IMR-90 (cell line): ENCODE data around the gene PSG5. TPM values are rescaled to one million over a fixed set of nuclear protein-coding genes. Genes with fewer than 3 reads are reported as not detected.
"Not testable (repeated sequence)": the region's sequence is repeated elsewhere in the genome, so short reads cannot be mapped to it uniquely, and the experiment has no call there.

Source experiments
- ATAC-seq: fragments of 200-7000 bp; cut with Tn5 transposase; 2 replicates; pipeline ENCODE4 v1.9.1; 2020; ENCODE audit warnings: low read depth, mild to moderate bottlenecking, moderate library complexity
- BruUV-seq: library from RNA; stranded (reverse); fragments of 400-500 nt; replicated peaks from 2 replicates; lab custom pipeline; 2021; lab: Mats Ljungman, UMichigan
- CTCF ChIA-PET: fragments of 300-600 bp; formaldehyde crosslinking; extraction: SDS; loops from one replicate; lab custom pipeline; 2021; ENCODE audit warnings: antibody characterized with exemption; lab: Yijun Ruan, JAX
- POLR2A ChIA-PET: fragments of 300-600 bp; sonication (Branson Sonifier 250); formaldehyde crosslinking; loops from one replicate; lab custom pipeline; 2022; ENCODE audit warnings: antibody characterized with exemption; ENCODE audit not compliant: unreplicated experiment; lab: Charles Lee
- DNase-seq: peaks from one replicate; pipeline ENCODE4 v3.0.0; 2013
- H2AFZ ChIP-seq: replicated peaks from 2 replicates; pipeline ENCODE3; 2013; ENCODE audit warnings: low read length, mild to moderate bottlenecking; ENCODE audit not compliant: poor library complexity
- H2AK5ac ChIP-seq: 2 replicates; pipeline ENCODE4 v1.6.1; 2013; ENCODE audit warnings: low read depth, low read length, inconsistent platforms
- H2AK9ac ChIP-seq: replicated peaks from 2 replicates; pipeline ENCODE3; 2013; ENCODE audit warnings: mild to moderate bottlenecking, low read depth, low read length, moderate library complexity; ENCODE audit not compliant: poor library complexity
- H2BK120ac ChIP-seq: 2 replicates; pipeline ENCODE4 v1.6.1; 2013; ENCODE audit warnings: low read depth, low read length, inconsistent platforms
- H2BK15ac ChIP-seq: 3 replicates; pipeline ENCODE4 v1.6.1; 2013; ENCODE audit warnings: low read depth, low read length, inconsistent platforms
- H2BK20ac ChIP-seq: 2 replicates; pipeline ENCODE4 v1.6.1; 2013; ENCODE audit warnings: low read depth, mild to moderate bottlenecking, inconsistent platforms, low read length, moderate library complexity
- H2BK5ac ChIP-seq: 2 replicates; pipeline ENCODE4 v1.6.1; 2013; ENCODE audit warnings: mild to moderate bottlenecking, low read depth, low read length, inconsistent platforms; ENCODE audit not compliant: poor library complexity, severe bottlenecking
- H3K14ac ChIP-seq: replicated peaks from 2 replicates; pipeline ENCODE4 v1.6.1; 2013; ENCODE audit warnings: low read depth, low read length, inconsistent platforms
- H3K18ac ChIP-seq: 2 replicates; pipeline ENCODE4 v1.6.1; 2013; ENCODE audit warnings: low read depth, low read length, control low read depth
- H3K23ac ChIP-seq: 2 replicates; pipeline ENCODE4 v1.6.1; 2013; ENCODE audit warnings: low read depth, low read length, inconsistent platforms
- H3K27ac ChIP-seq: 2 replicates; pipeline ENCODE4 v1.5.1; 2013; ENCODE audit warnings: mild to moderate bottlenecking, control low read depth, low read length; ENCODE audit not compliant: insufficient read depth
- H3K27me3 ChIP-seq: 2 replicates; pipeline ENCODE4 v1.6.1; 2013; ENCODE audit warnings: low read length; ENCODE audit not compliant: control insufficient read depth, insufficient read depth
- H3K36me3 ChIP-seq: 2 replicates; pipeline ENCODE4 v1.6.1; 2013; ENCODE audit warnings: low read length, mixed read lengths; ENCODE audit not compliant: control insufficient read depth, insufficient read depth
- H3K4ac ChIP-seq: 2 replicates; pipeline ENCODE4 v1.6.1; 2013; ENCODE audit warnings: low read depth, low read length, inconsistent platforms
- H3K4me1 ChIP-seq: 2 replicates; pipeline ENCODE4 v1.6.1; 2013; ENCODE audit warnings: low read length, mixed read lengths; ENCODE audit not compliant: control insufficient read depth, insufficient read depth
- H3K4me2 ChIP-seq: 2 replicates; pipeline ENCODE4 v1.6.1; 2013; ENCODE audit warnings: low read depth, mild to moderate bottlenecking, control low read depth, low read length, moderate library complexity
- H3K4me3 ChIP-seq: 2 replicates; pipeline ENCODE4 v1.5.1; 2013; ENCODE audit warnings: low read depth, mild to moderate bottlenecking, control low read depth, low read length, moderate library complexity; ENCODE audit not compliant: insufficient read depth
- H3K56ac ChIP-seq: 2 replicates; pipeline ENCODE4 v1.6.1; 2013; ENCODE audit warnings: low read length, inconsistent platforms; ENCODE audit not compliant: insufficient read depth; ENCODE audit errors: extremely low read depth
- H3K79me1 ChIP-seq, 2 experiments: 2 replicates each; pipeline ENCODE4 v1.6.1; 2013; ENCODE audit warnings: low read length in 2 of 2, inconsistent platforms in 1 of 2, low read depth in 1 of 2
- H3K9ac ChIP-seq: 2 replicates; pipeline ENCODE4 v1.6.1; 2013; ENCODE audit warnings: low read depth, low read length, control low read depth
- H3K9me1 ChIP-seq: 2 replicates; pipeline ENCODE4 v1.6.1; 2013; ENCODE audit warnings: low read length, inconsistent platforms; ENCODE audit not compliant: insufficient read depth
- H3K9me3 ChIP-seq: 2 replicates; pipeline ENCODE4 v1.6.1; 2013; ENCODE audit warnings: low read length; ENCODE audit not compliant: control insufficient read depth, insufficient read depth
- H4K20me1 ChIP-seq: 2 replicates; pipeline ENCODE4 v1.6.1; 2013; ENCODE audit warnings: low read length, inconsistent platforms; ENCODE audit not compliant: insufficient read depth
- H4K5ac ChIP-seq: 2 replicates; pipeline ENCODE4 v1.6.1; 2013; ENCODE audit warnings: mild to moderate bottlenecking, low read depth, low read length, control low read depth
- H4K8ac ChIP-seq, 2 experiments: 2 replicates each; pipeline ENCODE4 v1.6.1; 2013; ENCODE audit warnings: low read depth in 2 of 2, low read length in 2 of 2, control low read depth in 1 of 2, inconsistent platforms in 1 of 2
- H4K91ac ChIP-seq: 2 replicates; pipeline ENCODE4 v1.6.1; 2013; ENCODE audit warnings: low read depth, low read length, inconsistent platforms; ENCODE audit not compliant: insufficient read depth
- WGBS, 2 experiments: methylation state at CpG; one replicate each; pipeline versions ENCODE4 v1.1.5 to v1.1.7; 2013; ENCODE audit warnings: missing lambda C conversion rate in 2 of 2; ENCODE audit not compliant: insufficient read length in 1 of 2; ENCODE audit errors: extremely low coverage in 2 of 2; 5-methylcytosine and 5-hydroxymethylcytosine counted together
- dilution Hi-C: fragments of 300-500 bp; cut with HindIII; formaldehyde crosslinking; loops from one replicate; pipeline ENCODE4 v1.14.3; 2018; ENCODE audit warnings: low sequenced_read_pairs; ENCODE audit not compliant: unreplicated experiment
- in situ Hi-C: fragments of 300-500 bp; cut with MboI; formaldehyde crosslinking; loops from 3 replicates; pipeline ENCODE4 v1.14.3; 2019; ENCODE audit warnings: low sequenced_read_pairs, inconsistent platforms, mixed read lengths
- intact Hi-C: fragments of 100-400 bp; cut with micrococcal nuclease; formaldehyde crosslinking; loops from 2 replicates; pipeline ENCODE4 v1.10.0; 2022
- polyA plus RNA-seq, 3 experiments: library from polyadenylated mRNA; depleted of rRNA; stranded (reverse); fragments of >200 nt; gene quantifications; 2 replicates each; pipeline ENCODE4 v1.2.3, GENCODE V29; 2012; ENCODE audit warnings: low replicate concordance in 1 of 3
- total RNA-seq: library from RNA; depleted of rRNA; stranded (reverse); fragments of >200 nt; gene quantifications from 2 replicates; pipeline ENCODE4 v1.2.3, GENCODE V29; 2012

Gene PSG5
- total and polyA plus RNA-seq, 2 of the 4 experiments (the other 2 are of a cell fraction), result 50.7 to 75.9 TPM

- H3K27ac ChIP-seq, in situ Hi-C loops, H3K4me3 ChIP-seq, H4K20me1 ChIP-seq, H3K4me2 ChIP-seq, H2BK120ac ChIP-seq, intact Hi-C loops, H3K9ac ChIP-seq, H4K91ac ChIP-seq, H3K36me3 ChIP-seq, H3K56ac ChIP-seq, H3K14ac ChIP-seq, CTCF ChIA-PET, H3K9me1 ChIP-seq, H4K8ac ChIP-seq, H2BK15ac ChIP-seq, H3K9me3 ChIP-seq, H3K79me1 ChIP-seq, POLR2A ChIA-PET, BruUV-seq, dilution Hi-C loops, H3K4me1 ChIP-seq, H3K4ac ChIP-seq, H4K5ac ChIP-seq, H3K18ac ChIP-seq, ATAC-seq, DNase-seq, H2AK5ac ChIP-seq, H2AFZ ChIP-seq, H3K27me3 ChIP-seq, H3K23ac ChIP-seq, H2AK9ac ChIP-seq: not testable (repeated sequence)
- Histone ChIP-seq H2BK20ac (0 out of 2 replicates have a peak overlapping the region, but pooled peaks have one; percentile 61), H2BK5ac (peak overlapping the region; percentile 75)
- no CpG with 5 or more reads among the region's 3 CpGs for WGBS, 2 experiments
Measured at GRCh38 chr19:43163135-43163534, 23.2 kb downstream of the PSG5 start.

GRCh38 chr19:43162261-43162660 is 24.1 kb downstream of the PSG5 start:
- H3K27ac ChIP-seq, POLR2A ChIA-PET, H4K8ac ChIP-seq, H2AK5ac ChIP-seq, H3K9me1 ChIP-seq, H3K4ac ChIP-seq, H2BK15ac ChIP-seq, H4K91ac ChIP-seq, H2AK9ac ChIP-seq, H3K23ac ChIP-seq, H3K4me3 ChIP-seq, intact Hi-C loops, H3K27me3 ChIP-seq, H4K5ac ChIP-seq, H3K36me3 ChIP-seq, H4K20me1 ChIP-seq, H3K4me2 ChIP-seq, H3K56ac ChIP-seq, CTCF ChIA-PET, ATAC-seq, H2AFZ ChIP-seq, H3K14ac ChIP-seq, H3K4me1 ChIP-seq, BruUV-seq, DNase-seq, H3K79me1 ChIP-seq, dilution Hi-C loops, H3K9me3 ChIP-seq, in situ Hi-C loops, H3K9ac ChIP-seq: not testable (repeated sequence)
- Histone ChIP-seq H2BK120ac (peak overlapping the region; percentile 68), H2BK20ac (peak overlapping the region; percentile 24; the same call in 1 of the 2 replicates), H3K18ac (peak overlapping the region; percentile 6; the same call in 1 of the 2 replicates), H2BK5ac (peak overlapping the region; percentile 19)
- no CpG with 5 or more reads among the region's 2 CpGs for WGBS, 2 experiments
